HG02943 (cell line): ENCODE data around the gene OTOP3.
"Not testable (repeated sequence)": the region's sequence is repeated elsewhere in the genome, so short reads cannot be mapped to it uniquely, and the experiment has no call there.

Experiments used
- ATAC-seq: cut with Tn5 transposase; IDR thresholded peaks from one replicate; pipeline ENCODE4 v1.9.1; 2021; ENCODE audit warnings: mild to moderate bottlenecking, low read depth, moderate library complexity; ENCODE audit not compliant: unreplicated experiment

OTOP3 gene, protein sequence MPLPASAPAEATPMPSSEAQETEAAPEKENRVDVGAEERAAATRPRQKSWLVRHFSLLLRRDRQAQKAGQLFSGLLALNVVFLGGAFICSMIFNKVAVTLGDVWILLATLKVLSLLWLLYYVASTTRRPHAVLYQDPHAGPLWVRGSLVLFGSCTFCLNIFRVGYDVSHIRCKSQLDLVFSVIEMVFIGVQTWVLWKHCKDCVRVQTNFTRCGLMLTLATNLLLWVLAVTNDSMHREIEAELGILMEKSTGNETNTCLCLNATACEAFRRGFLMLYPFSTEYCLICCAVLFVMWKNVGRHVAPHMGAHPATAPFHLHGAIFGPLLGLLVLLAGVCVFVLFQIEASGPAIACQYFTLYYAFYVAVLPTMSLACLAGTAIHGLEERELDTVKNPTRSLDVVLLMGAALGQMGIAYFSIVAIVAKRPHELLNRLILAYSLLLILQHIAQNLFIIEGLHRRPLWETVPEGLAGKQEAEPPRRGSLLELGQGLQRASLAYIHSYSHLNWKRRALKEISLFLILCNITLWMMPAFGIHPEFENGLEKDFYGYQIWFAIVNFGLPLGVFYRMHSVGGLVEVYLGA

GRCh38 chr17:74935585-74936469 lies at the start of gene OTOP3:
OTOP3 (plus strand) TSS chr17:74935898; CDS start chr17:74935922, 24 bp downstream.
- no peak for ATAC-seq

- no peak for ATAC-seq
These were observed 47.2 kb upstream of the OTOP3 start for GRCh38 chr17:74888469-74888868.

DNA sequence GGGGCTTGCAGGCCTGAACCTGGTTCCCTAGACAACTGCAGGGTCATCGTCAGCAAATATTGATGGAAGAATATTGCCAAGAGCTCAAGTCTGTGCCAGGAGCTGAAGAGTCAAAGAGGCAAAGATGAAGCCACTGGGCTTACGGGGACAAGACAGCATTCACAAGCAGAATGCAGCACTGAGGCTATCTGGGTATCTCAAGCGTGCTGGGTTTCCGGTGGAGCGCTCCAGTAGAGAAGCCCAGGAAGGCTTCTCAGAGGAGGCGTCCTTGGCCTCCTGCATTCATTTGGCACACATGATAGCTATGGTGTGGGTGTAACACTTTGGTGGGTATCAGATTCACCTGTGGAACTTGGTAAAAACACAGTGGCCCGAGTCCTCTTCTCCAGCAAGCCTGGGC lies 45.1 kb upstream of the OTOP3 start:
- no peak for ATAC-seq

DNA sequence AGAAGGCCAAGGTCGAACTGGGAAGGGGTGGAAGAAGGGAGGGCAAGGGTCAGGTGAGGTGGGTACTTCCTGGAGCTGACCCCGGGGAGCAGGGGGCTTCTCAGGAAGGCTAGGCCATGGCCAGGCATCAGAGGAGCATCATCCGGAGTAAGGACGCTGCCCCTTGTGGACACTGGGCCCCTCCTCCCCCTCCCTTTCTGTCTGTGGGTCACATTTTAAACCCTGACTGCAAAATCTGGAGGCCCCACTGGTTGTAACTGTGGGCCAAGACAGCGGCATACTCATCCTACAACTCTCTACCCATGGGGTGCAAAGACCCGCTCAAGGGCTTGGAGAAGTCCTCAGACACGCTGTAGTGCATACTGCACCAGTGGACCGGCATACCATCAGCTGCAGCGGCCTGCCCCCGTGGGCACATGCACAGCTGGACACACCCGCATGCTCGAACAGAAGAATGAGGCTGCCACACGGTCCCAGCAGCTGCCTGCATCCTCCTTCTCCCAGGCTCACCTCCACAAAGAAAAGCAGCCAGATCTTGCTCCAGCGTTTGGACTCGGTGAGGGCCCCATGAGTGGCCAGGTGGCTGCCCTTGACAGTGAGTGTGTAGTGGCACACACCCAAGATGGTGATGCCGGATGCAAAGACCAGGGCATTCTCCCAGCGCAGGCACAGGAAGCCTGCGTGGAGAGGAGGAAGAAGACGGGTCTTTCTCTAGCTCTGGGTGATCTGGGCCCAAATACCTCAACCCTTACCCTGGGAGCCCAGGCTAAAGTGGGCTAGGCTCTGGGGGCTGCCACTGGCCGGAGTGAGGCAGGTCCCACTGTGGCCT lies 43.5 kb upstream of the OTOP3 start:
- ATAC-seq = no peak

- no peak for ATAC-seq
These were observed 42.5 kb upstream of the OTOP3 start, which contains the start of gene FADS6 for GRCh38 chr17:74892974-74893911. FADS6 (minus strand) TSS chr17:74893633; CDS start chr17:74893595, 38 bp downstream.

DNA sequence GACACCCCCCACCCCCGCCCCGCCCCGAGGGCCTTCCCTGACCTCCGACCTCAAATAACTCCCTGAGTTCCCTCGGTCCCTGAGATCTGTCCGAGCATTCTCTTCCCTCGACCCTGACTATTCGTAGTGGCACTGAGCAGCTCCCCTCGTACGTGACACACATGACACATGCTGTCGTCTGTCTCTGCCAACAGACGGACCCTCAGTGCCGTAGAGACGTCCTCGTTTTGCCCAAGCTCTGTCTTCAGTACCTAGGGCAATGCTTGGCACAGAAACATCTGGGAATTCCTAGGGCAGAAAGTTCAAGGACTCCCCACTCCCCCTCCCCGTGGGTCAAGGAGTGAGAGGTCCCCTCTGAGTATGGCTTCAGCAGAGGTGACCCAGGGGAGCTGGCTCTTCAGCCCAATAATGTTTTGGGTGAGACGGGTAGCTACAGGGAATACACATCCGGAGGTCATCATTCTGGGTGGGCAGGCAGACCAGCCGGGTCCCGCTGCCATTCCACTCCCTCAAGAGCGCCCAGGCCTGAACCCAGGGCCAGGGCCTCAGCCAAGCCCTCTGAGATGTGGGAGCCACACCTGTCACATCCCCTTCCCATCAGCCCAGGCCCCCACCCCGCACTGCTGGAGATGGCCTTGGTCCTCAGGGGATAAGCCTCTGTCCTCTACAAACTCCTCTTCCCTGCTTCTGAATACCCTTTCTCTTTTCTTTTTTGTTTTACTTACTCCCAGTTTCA lies 41.6 kb upstream of the OTOP3 start:
- ATAC-seq = no peak

DNA sequence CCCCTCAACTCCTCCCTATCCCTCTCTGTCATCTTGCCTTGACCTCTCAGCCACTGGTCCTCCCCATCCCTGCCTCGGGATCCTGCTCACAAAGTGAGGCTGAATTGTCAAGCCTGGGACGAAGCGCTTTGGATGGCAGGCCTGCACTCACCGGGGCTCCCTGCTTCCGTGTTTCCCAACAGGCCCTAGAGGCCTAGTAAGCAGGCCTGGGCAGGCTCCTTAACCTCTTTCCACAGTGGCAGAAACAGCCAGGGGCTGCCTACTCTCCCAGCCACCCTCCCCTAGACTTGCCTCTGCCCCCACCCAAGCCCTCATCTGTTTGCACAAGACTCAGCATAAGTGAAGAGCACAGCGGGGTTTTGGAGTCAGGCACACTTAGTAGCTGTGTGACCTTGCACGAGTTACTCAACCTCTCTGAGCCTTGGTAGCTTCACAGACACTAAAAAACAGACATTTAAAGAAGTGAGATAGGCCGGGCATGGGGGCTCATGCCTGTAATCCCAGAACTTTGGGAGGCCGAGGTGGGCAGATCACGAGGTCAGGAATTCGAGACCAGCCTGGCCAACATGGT lies 37.2 kb upstream of the OTOP3 start:
- no peak for ATAC-seq

- ATAC-seq = no peak
These were observed 35.5 kb upstream of the OTOP3 start for GRCh38 chr17:74900208-74900607.

DNA sequence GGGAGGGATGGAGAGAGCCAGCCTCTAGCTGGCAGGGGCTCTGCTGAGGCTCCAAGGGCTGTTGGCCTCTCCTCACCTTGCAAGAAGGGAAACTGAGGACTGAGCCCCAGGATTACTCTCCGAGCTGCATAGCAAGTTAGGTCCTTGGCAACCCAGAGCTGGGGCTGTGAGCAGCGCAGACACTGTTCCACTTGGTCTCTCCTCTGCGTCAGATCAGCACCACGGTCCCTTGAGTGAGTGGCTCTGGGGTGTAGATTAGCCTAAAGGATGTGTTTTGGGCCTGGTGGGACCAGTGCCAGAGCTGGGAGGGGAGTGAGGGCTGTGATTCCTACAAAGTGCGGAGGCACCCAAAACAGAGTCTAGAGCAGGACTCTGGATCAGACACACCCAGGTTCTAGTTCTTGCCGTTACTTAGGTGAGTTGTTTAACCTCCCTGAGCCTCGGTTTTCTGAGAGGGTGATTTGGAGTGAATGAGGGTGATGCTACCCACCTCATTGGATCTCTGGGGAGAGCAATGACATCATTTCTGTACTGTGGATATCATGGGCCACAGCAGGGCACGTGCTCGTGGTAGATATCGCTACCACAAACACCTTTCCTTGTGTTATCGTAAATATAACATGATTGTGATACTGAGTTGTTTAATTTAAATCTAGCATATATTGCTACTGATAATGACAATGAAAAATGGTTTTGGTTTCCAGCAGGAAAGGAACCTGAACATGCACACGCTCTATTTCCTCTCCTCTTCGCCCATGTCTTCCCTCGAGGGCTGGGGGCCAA lies 34.2 kb upstream of the OTOP3 start:
- ATAC-seq = no peak

DNA sequence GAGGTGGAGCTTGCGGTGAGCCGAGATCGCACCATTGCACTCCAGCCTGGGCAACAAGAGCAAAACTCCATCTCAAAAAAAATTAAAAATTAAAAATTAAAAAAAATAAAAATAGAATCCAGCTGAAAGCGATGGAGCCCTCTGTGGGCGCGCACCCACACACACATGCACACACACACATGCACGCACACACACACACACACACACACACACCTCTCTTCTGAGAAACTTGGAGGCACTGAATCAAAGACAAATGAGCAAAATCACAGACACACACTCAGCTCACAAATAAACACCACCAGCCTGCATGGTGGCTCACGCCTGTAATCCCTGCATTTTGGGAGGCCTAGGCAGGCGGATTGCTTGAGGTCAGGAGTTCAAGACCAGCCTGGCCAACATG lies 32.7 kb upstream of the OTOP3 start:
- ATAC-seq = no peak

- no peak for ATAC-seq
These were observed 32.0 kb upstream of the OTOP3 start for GRCh38 chr17:74903671-74904070.

GRCh38 chr17:74904687-74905409 lies 30.9 kb upstream of the OTOP3 start:
- ATAC-seq = no peak

DNA sequence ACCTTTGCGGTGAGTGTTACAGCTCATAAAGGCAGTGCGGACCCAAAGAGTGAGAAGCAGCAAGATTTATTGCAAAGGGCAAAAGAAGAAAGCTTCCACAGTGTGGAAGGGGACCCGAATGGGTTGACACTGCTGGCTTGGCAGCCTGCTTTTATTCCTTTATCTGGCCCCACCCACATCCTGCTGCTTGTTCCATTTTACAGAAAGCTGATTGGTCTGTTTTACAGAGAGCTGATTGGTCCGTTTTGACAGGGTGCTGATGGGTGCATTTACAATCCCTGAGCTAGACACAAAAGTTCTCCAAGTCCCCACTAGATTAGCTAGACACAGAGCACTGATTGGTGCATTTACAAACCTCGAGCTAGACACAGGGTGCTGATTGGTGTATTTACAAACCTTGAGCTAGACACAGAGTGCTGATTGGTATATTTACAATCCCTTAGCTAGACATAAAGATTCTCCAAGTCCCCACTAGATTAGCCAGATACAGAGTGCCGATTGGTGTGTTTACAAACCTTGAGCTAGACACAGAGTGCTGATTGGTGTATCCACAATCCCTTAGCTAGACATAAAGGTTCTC lies 29.4 kb upstream of the OTOP3 start:
- not testable (repeated sequence) for ATAC-seq

DNA sequence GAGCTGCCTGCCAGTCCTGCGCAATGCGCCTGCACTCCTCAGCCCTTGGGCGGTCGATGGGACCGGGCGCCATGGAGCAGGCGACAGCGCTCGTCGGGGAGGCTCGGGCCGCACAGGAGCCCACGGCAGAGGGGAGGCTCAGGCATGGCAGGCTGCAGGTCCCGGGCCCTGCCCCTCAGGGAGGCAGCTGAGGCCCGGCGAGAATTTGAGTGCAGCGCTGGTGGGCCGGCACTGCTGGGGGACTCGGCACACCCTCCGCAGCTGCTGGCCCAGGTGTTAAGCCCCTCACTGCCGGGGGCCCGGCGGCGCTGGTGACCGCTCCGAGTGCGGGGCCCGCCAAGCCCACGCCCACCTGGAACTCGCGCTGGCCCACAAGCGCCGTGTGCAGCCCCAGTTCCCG lies 28.7 kb upstream of the OTOP3 start:
- ATAC-seq = no peak

GRCh38 chr17:74909097-74909496 lies 26.6 kb upstream of the OTOP3 start:
- not testable (repeated sequence) for ATAC-seq

GRCh38 chr17:74911423-74911822 lies 24.3 kb upstream of the OTOP3 start:
- ATAC-seq = not testable (repeated sequence)
